HepG2 (cell line): Measurements from ENCODE around the gene ZIK1. TPM values are rescaled to one million over a fixed set of nuclear protein-coding genes. Genes with fewer than 3 reads are reported as not detected.

Source experiments
- ATAC-seq: fragments of 200-7000 bp; cut with Tn5 transposase; 3 replicates; pipeline ENCODE4 v1.9.1; 2020; ENCODE audit warnings: mild to moderate bottlenecking, moderate library complexity
- BruUV-seq: library from RNA; stranded (reverse); fragments of 400-500 nt; replicated peaks from 2 replicates; lab custom pipeline; 2021; lab: Mats Ljungman, UMichigan
- CTCF ChIA-PET: fragments of 300-600 bp; formaldehyde crosslinking; extraction: SDS; loops from one replicate; lab custom pipeline; 2021; ENCODE audit warnings: low total read pairs, inconsistent platforms, low intra/inter-chr PET ratio; lab: Yijun Ruan, JAX
- POLR2A ChIA-PET: fragments of 350-600 bp; sonication (Branson Sonifier 250); formaldehyde crosslinking; loops from one replicate; lab custom pipeline; 2020; ENCODE audit warnings: antibody characterized with exemption, inconsistent platforms; lab: Yijun Ruan, JAX
- DNase-seq: peaks from one replicate; pipeline ENCODE4 v3.0.0-alpha.2; 2015; ENCODE audit warnings: low spot score
- FAIRE-seq: peaks from 3 replicates; lab custom pipeline; 2011; peaks lifted over from hg19 to GRCh38; lab: Jason Lieb, UNC
- H2AFZ ChIP-seq: one replicate; pipeline ENCODE4 v1.6.1; 2011; ENCODE audit warnings: low read length, inconsistent platforms
- H3K27ac ChIP-seq: fragments of 300-600 bp; 3 replicates; pipeline ENCODE4 v1.8.0; 2011; ENCODE audit warnings: mixed run types, mild to moderate bottlenecking, mixed read lengths, low read length, inconsistent platforms; ENCODE audit not compliant: insufficient read depth; ENCODE audit errors: extremely low read length
- H3K27me3 ChIP-seq, 2 experiments: fragments of 200-600 bp in 1 of 2; 2 replicates in 1 of 2; 3 replicates in 1 of 2; pipeline versions ENCODE4 v1.6.0 to v1.8.0; 2011; ENCODE audit warnings: low read length in 2 of 2, mild to moderate bottlenecking in 2 of 2, moderate library complexity in 2 of 2, inconsistent platforms in 1 of 2; ENCODE audit not compliant: insufficient read depth in 2 of 2, control insufficient read depth in 1 of 2
- H3K36me3 ChIP-seq, 2 experiments: fragments of 200-600 bp in 1 of 2; replicated peaks in 1 of 2; 2 replicates in 1 of 2; 3 replicates in 1 of 2; pipeline versions ENCODE4 v1.5.1 to v1.8.0; 2011; ENCODE audit warnings: low read length in 2 of 2, inconsistent platforms in 1 of 2; ENCODE audit not compliant: insufficient read depth in 2 of 2, control insufficient read depth in 1 of 2
- H3K4me1 ChIP-seq: 2 replicates; pipeline ENCODE4 v1.5.1; 2012; ENCODE audit warnings: low read length, inconsistent platforms; ENCODE audit not compliant: insufficient read depth
- H3K4me2 ChIP-seq: 2 replicates; pipeline ENCODE4 v1.6.0; 2011; ENCODE audit warnings: low read depth, low read length, inconsistent platforms
- H3K4me3 ChIP-seq, 3 experiments: fragments of 200-600 bp in 1 of 3; sonication (generic), shearing (Covaris generic) in 1 of 3; replicated peaks in 1 of 3; 2 replicates each; pipeline ENCODE4 v1.5.1; 2011 to 2016; ENCODE audit warnings: low read length in 3 of 3, inconsistent platforms in 2 of 3, low read depth in 2 of 3, mild to moderate bottlenecking in 2 of 3, control low read depth in 1 of 3, mixed read lengths in 1 of 3; ENCODE audit not compliant: insufficient read depth in 1 of 3
- H3K79me2 ChIP-seq: one replicate; pipeline ENCODE4 v1.6.1; 2011; ENCODE audit warnings: low read length, inconsistent platforms; ENCODE audit not compliant: insufficient read depth
- H3K9ac ChIP-seq: 2 replicates; pipeline ENCODE4 v1.6.0; 2011; ENCODE audit warnings: mild to moderate bottlenecking, low read depth, low read length, inconsistent platforms; ENCODE audit not compliant: insufficient read depth
- H3K9me3 ChIP-seq: 2 replicates; pipeline ENCODE4 v1.5.1; 2012; ENCODE audit warnings: mild to moderate bottlenecking, low read length
- H4K20me1 ChIP-seq: 2 replicates; pipeline ENCODE4 v1.6.0; 2011; ENCODE audit warnings: inconsistent platforms, mild to moderate bottlenecking, low read length, moderate library complexity; ENCODE audit not compliant: insufficient read depth
- CEBPB ChIP-seq: IDR thresholded peaks from 2 replicates; pipeline ENCODE4 v1.6.1; 2011; ENCODE audit warnings: low read depth, low read length, improper control_type of control experiment, borderline replicate concordance
- CREM ChIP-seq, 2 experiments: sonication (generic) in 1 of 2; formaldehyde crosslinking in 1 of 2; IDR thresholded peaks; 2 replicates each; pipeline versions ENCODE4 v1.4.0 to v1.6.1; 2016 to 2020; ENCODE audit warnings: antibody characterized with exemption in 1 of 2, mild to moderate bottlenecking in 1 of 2, missing genetic modification reagents in 1 of 2
- DRAP1 ChIP-seq: IDR thresholded peaks from 2 replicates; pipeline ENCODE4 v1.6.1; 2016; ENCODE audit warnings: missing genetic modification reagents, missing compliant biosample characterization
- JDP2 ChIP-seq: sonication (generic); formaldehyde crosslinking; IDR thresholded peaks from 2 replicates; pipeline ENCODE4 v1.8.1; 2022; ENCODE audit warnings: missing genetic modification reagents, borderline replicate concordance
- KLF6 ChIP-seq: IDR thresholded peaks from 2 replicates; pipeline ENCODE4 v1.8.0; 2016; ENCODE audit warnings: missing biosample characterization, missing genetic modification reagents
- NFYC ChIP-seq: IDR thresholded peaks from 2 replicates; pipeline ENCODE4 v1.6.1; 2016; ENCODE audit warnings: missing genetic modification reagents, missing compliant biosample characterization
- PHB2 ChIP-seq: fragments of 450-650 bp; IDR thresholded peaks from 2 replicates; pipeline ENCODE4 v1.6.1; 2018; ENCODE audit not compliant: partially characterized antibody
- PHF8 ChIP-seq: sonication (generic); formaldehyde crosslinking; IDR thresholded peaks from 2 replicates; pipeline ENCODE4 v1.5.0; 2020; ENCODE audit warnings: missing genetic modification reagents
- SIN3B ChIP-seq: fragments of 150-350 bp; IDR thresholded peaks from 2 replicates; pipeline ENCODE4 v1.6.1; 2014; ENCODE audit warnings: low read length
- TFAP4 ChIP-seq: sonication (generic); IDR thresholded peaks from 2 replicates; pipeline ENCODE4 v1.6.1; 2016; ENCODE audit warnings: low read depth, borderline replicate concordance
- ZBTB1 ChIP-seq: sonication (generic); formaldehyde crosslinking; IDR thresholded peaks from 2 replicates; pipeline ENCODE4 v1.4.0; 2020; ENCODE audit warnings: missing genetic modification reagents, borderline replicate concordance
- ZBTB43 ChIP-seq: sonication (generic); formaldehyde crosslinking; conservative IDR thresholded peaks from 2 replicates; pipeline ENCODE4 v1.4.0; 2020; ENCODE audit warnings: missing genetic modification reagents
- ZNF605 ChIP-seq: sonication (generic); formaldehyde crosslinking; IDR thresholded peaks from 2 replicates; pipeline ENCODE4 v1.8.0; 2022; ENCODE audit warnings: mild to moderate bottlenecking, missing genetic modification reagents
- ZNF746 ChIP-seq: sonication (generic); formaldehyde crosslinking; IDR thresholded peaks from 2 replicates; pipeline ENCODE4 v1.8.0; 2022; ENCODE audit warnings: mild to moderate bottlenecking, missing genetic modification reagents
- WGBS: methylation state at CpG from one replicate; pipeline ENCODE4 v1.1.6; 2017; ENCODE audit warnings: low lambda C conversion rate; 5-methylcytosine and 5-hydroxymethylcytosine counted together
- in situ Hi-C: cut with HindIII; loops from 2 replicates; pipeline ENCODE4 v1.10.0; 2017; ENCODE audit warnings: low pct_unique_long_range_greater_than_20kb; ENCODE audit not compliant: extremely low pct_ligation_motif_present
- intact Hi-C: fragments of 100-400 bp; cut with micrococcal nuclease; formaldehyde crosslinking; loops from one replicate; pipeline ENCODE4 v1.10.0; 2022; ENCODE audit not compliant: unreplicated experiment
- polyA plus RNA-seq, 8 experiments: library from polyadenylated mRNA; depleted of rRNA in 3 of 8; stranded (reverse) in 7 of 8; unstranded in 1 of 8; fragments of >200 nt; fragmentation: Illumina TruSeq in 4 of 8; extraction: Trizol in 4 of 8; gene quantifications; 2 replicates each; pipeline versions ENCODE4 v1.2.1 to v1.2.3, GENCODE V29; 2011 to 2016; ENCODE audit warnings: low read depth in 4 of 8, missing spikeins in 1 of 8, mixed read lengths in 1 of 8; ENCODE audit not compliant: insufficient read depth in 1 of 8
- total RNA-seq, 5 experiments: library from RNA; depleted of rRNA; stranded (reverse); fragments of >200 nt; fragmentation: Illumina TruSeq; extraction: Trizol; gene quantifications; 2 replicates each; pipeline ENCODE4 v1.2.3, GENCODE V29; 2016; ENCODE audit warnings: low read depth in 1 of 5

Gene ZIK1
- total and polyA plus RNA-seq, 2 of the 13 experiments (the other 11 are each of a cell fraction or from before 2014, with no cell fraction given) = 2.1 to 7.2 TPM

- peaks cover 20% of the 10 kb centered on the region for H3K4me1 ChIP-seq
- no peak overlapping the region for H3K9ac ChIP-seq
- H4K20me1 ChIP-seq = no peaks in the 10 kb centered on the region
- POLR2A ChIA-PET = no interaction called here
- no peaks in the 10 kb centered on the region; a peak in 1 of 5 replicates for H3K27me3 ChIP-seq
- whole genome bisulfite sequencing = 81% methylated on average over 4 of the region's 4 CpGs
- no peak overlapping the region for H2AFZ ChIP-seq
- no TSS peak for BruUV-seq
- no peak for ATAC-seq
- no peak for FAIRE-seq
- CTCF ChIA-PET = no interaction called here
- no peak overlapping the region for H3K4me2 ChIP-seq
- no peak for DNase-seq
- no peak for TF ChIP-seq PHB2
- peaks cover 5 to 14% of the 10 kb centered on the region in 2 experiments; a peak in 3 of 5 replicates for H3K36me3 ChIP-seq
- H3K79me2 ChIP-seq = peaks cover 21% of the 10 kb centered on the region
- intact Hi-C loops (no loop called here), in situ Hi-C loops (no loop called here)
- H3K27ac ChIP-seq = no peak overlapping the region
- H3K4me3 ChIP-seq = no peak overlapping the region
- peaks cover 8% of the 10 kb centered on the region; the same call in 1 of the 2 replicates for H3K9me3 ChIP-seq
Measured at GRCh38 chr19:57611113-57611512, 27.2 kb downstream of the ZIK1 start.

GRCh38 chr19:57613941-57614743 is 30.2 kb downstream of the ZIK1 start, which contains the start of gene ZNF134:
Gene ZNF134 (plus strand): TSS chr19:57614242. CDS start chr19:57619469, 5,227 bp downstream.
- H3K9me3 ChIP-seq = peaks cover 8% of the 10 kb centered on the region; the same call in 1 of the 2 replicates
- DNase-seq (peak; percentile 87), FAIRE-seq (peak; percentile 89), ATAC-seq (peak; percentile 99)
- POLR2A ChIA-PET = interaction anchor here (0.6 to 1.7 kb wide), 5 partner anchors 19 to 302 kb away, joined by 3 to 14 read pairs (median 4); partner anchors contain the start of genes ZNF211, ZNF417 and ZNF551
- TSS peak; percentile 70 for BruUV-seq
- no peaks in the 10 kb centered on the region for H4K20me1 ChIP-seq
- H3K27me3 ChIP-seq = no peaks in the 10 kb centered on the region; a peak in 1 of 5 replicates
- intact Hi-C loops (loop anchor here (1.0 to 2.0 kb wide), 2 partner anchors 35 to 251 kb away; partner anchors contain the start of genes TRAPPC2B and ZNF547), in situ Hi-C loops (no loop called here)
- H3K4me2 ChIP-seq = peak within 1 kb of the TSS; percentile 96
- peaks cover 42% of the 10 kb centered on the region for H3K4me1 ChIP-seq
- H3K4me3 ChIP-seq = peak within 1 kb of the TSS; percentile 92 to 97 (median 97)
- H3K79me2 ChIP-seq = peaks cover 51% of the 10 kb centered on the region
- peak within 1 kb of the TSS; percentile 89 for H3K9ac ChIP-seq
- H3K27ac ChIP-seq = peak within 1 kb of the TSS; percentile 59
- peaks cover 14 to 32% of the 10 kb centered on the region in 2 experiments for H3K36me3 ChIP-seq
- peak within 1 kb of the TSS; percentile 52 for H2AFZ ChIP-seq
- WGBS = 5% methylated on average over 14 of the region's 64 CpGs
- CTCF ChIA-PET = no interaction called here
- peak; percentile 69 for TF ChIP-seq NFYC (CRISPR knock-in tag)
- no peak for TF ChIP-seq CEBPB
- peak; percentile 59; the same call in 1 of the 2 replicates for TF ChIP-seq ZNF605
- TF ChIP-seq KLF6 (CRISPR knock-in tag) = 0 out of 2 replicates have a peak, but pooled peaks have one; percentile 30
- peak; percentile 91 for TF ChIP-seq PHF8
- TF ChIP-seq DRAP1 (CRISPR knock-in tag) = peak; percentile 53; the same call in 1 of the 2 replicates
- peak; percentile 89 for TF ChIP-seq CREM (IDR thresholded peaks at IDR 0.05)
- TF ChIP-seq CREM (CRISPR knock-in tag; IDR thresholded peaks at IDR 0.05) = no peak
- TF ChIP-seq ZBTB43 = peak; percentile 19; the same call in 1 of the 2 replicates
- TF ChIP-seq TFAP4 = 0 out of 2 replicates have a peak, but pooled peaks have one; percentile 20
- TF ChIP-seq JDP2 (CRISPR knock-in tag) = no peak
- no peak for TF ChIP-seq ZBTB1
- TF ChIP-seq ZNF746 = no peak
- TF ChIP-seq SIN3B = peak; percentile 40; the same call in 1 of the 2 replicates
